Lung (tissue), 12 donors: ENCODE results near the gene KPTN. TPM values are rescaled to one million over a fixed set of nuclear protein-coding genes. Genes with fewer than 3 reads are reported as not detected.
A peak's percentile ranks its signal among the peaks of the same experiment; 100 is the strongest.

ENCODE experiments used
- ATAC-seq: fragments of 200-7000 bp; cut with Tn5 transposase; one replicate; pipeline ENCODE4 v1.9.1; 2020; ENCODE audit warnings: moderate number of reproducible peaks; ENCODE audit not compliant: insufficient read depth, low FRiP score
- DNase-seq, 3 donors: peaks; one replicate each; pipeline ENCODE4 v3.0.0-alpha.2; 2013 to 2017
- H3K27ac ChIP-seq, 2 donors: one replicate each; pipeline ENCODE4 v1.5.1; 2013; ENCODE audit warnings: mild to moderate bottlenecking in 2 of 2, moderate library complexity in 2 of 2, control low read depth in 1 of 2, inconsistent platforms in 1 of 2, low read depth in 1 of 2, low read length in 1 of 2
- H3K27me3 ChIP-seq, 3 donors: one replicate each; pipeline ENCODE4 v1.5.1; 2013; ENCODE audit warnings: low read length in 2 of 3; ENCODE audit not compliant: control insufficient read depth in 3 of 3, insufficient read depth in 3 of 3
- H3K36me3 ChIP-seq, 4 donors: one replicate each; pipeline ENCODE4 v1.5.1; 2013; ENCODE audit warnings: low read length in 4 of 4, mild to moderate bottlenecking in 1 of 4, moderate library complexity in 1 of 4; ENCODE audit not compliant: control insufficient read depth in 4 of 4, insufficient read depth in 4 of 4
- H3K4me1 ChIP-seq, 5 donors: one replicate each; pipeline ENCODE4 v1.5.1; 2013; ENCODE audit warnings: low read length in 5 of 5, mild to moderate bottlenecking in 2 of 5, moderate library complexity in 1 of 5; ENCODE audit not compliant: control insufficient read depth in 5 of 5, insufficient read depth in 5 of 5
- H3K4me3 ChIP-seq: one replicate; pipeline ENCODE4 v1.5.1; 2013; ENCODE audit warnings: mild to moderate bottlenecking, control low read depth, moderate library complexity
- H3K9ac ChIP-seq, 2 donors: one replicate each; pipeline ENCODE4 v1.5.1; 2013; ENCODE audit warnings: low read length in 2 of 2, control low read depth in 1 of 2; ENCODE audit not compliant: insufficient read depth in 1 of 2
- H3K9me3 ChIP-seq, 4 donors: one replicate each; pipeline ENCODE4 v1.5.1; 2013; ENCODE audit warnings: low read length in 3 of 4, mild to moderate bottlenecking in 1 of 4, moderate library complexity in 1 of 4; ENCODE audit not compliant: control insufficient read depth in 4 of 4, insufficient read depth in 3 of 4
- CTCF ChIP-seq: IDR thresholded peaks from 2 replicates; pipeline ENCODE4 v1.5.1; 2012; ENCODE audit warnings: mild to moderate bottlenecking; ENCODE audit errors: control extremely low read depth, extremely low read depth
- WGBS, 2 donors: extraction: QIAGEN DNeasy Blood & Tissue Kit; methylation state at CpG; one replicate each; pipeline ENCODE4 v1.1.7; 2013; 5-methylcytosine and 5-hydroxymethylcytosine counted together
- polyA plus RNA-seq, 2 donors: library from polyadenylated mRNA; stranded (reverse); fragments of 200-250 nt; gene quantifications; one replicate each; pipeline ENCODE4 v1.2.1, GENCODE V29; 2013
- total RNA-seq, 2 donors: library from RNA; depleted of rRNA in 1 of 2; stranded (reverse); fragments of >200 nt in 1 of 2; gene quantifications; one replicate each; pipeline ENCODE4 v1.2.1, GENCODE V29; 2014 to 2021
- donor health status: control.
- donor health status: control.
- donor health status: Bipolar disorder and iron deficiency.
- donor health status: healthy.
- donor health status: DM: yes; HTN: yes; CAD: no.

KPTN gene
- total and polyA plus RNA-seq, 4 donors, result 4.6 to 15.7 (median 12.9) TPM

GRCh38 chr19:47445527-47445926 lies 38.5 kb downstream of the KPTN start:
- 40 to 52% methylated on average over 4 of the region's 4 CpGs for WGBS, 2 donors
- no peak for TF ChIP-seq CTCF
- DNase-seq (no peak), ATAC-seq (no peak)
- no peaks in the 10 kb centered on the region for H3K36me3 ChIP-seq
- H3K4me1 ChIP-seq, result peaks cover 0 to 26% (median 3%) of the 10 kb centered on the region in 5 donors
- H3K4me3 ChIP-seq, result no peak overlapping the region
- H3K9ac ChIP-seq, result no peak overlapping the region
- peaks cover 10 to 61% (median 29%) of the 10 kb centered on the region in 3 donors for H3K27me3 ChIP-seq
- peaks cover 0 to 27% (median 0%) of the 10 kb centered on the region in 4 donors for H3K9me3 ChIP-seq
- no peak overlapping the region for H3K27ac ChIP-seq

GRCh38 chr19:47444388-47444821 lies 39.6 kb downstream of the KPTN start:
- no peak for TF ChIP-seq CTCF
- peaks cover 10 to 57% (median 29%) of the 10 kb centered on the region in 3 donors for H3K27me3 ChIP-seq
- H3K9me3 ChIP-seq, result peaks cover 0 to 25% (median 0%) of the 10 kb centered on the region in 4 donors
- DNase-seq (peak in 1 of 3 donors; percentile 18), ATAC-seq (no peak)
- H3K36me3 ChIP-seq, result no peaks in the 10 kb centered on the region
- no peak overlapping the region for H3K4me3 ChIP-seq
- no peak overlapping the region for H3K27ac ChIP-seq
- peaks cover 0 to 24% (median 3%) of the 10 kb centered on the region in 5 donors for H3K4me1 ChIP-seq
- 19% methylated on average over 22 of the region's 22 CpGs for WGBS, 2 donors
- H3K9ac ChIP-seq, result no peak overlapping the region

- Histone ChIP-seq H3K9ac (no peak overlapping the region), H3K27me3 (peaks cover 10 to 47% (median 23%) of the 10 kb centered on the region in 3 donors), H3K4me1 (peaks cover 0 to 24% (median 3%) of the 10 kb centered on the region in 5 donors), H3K4me3 (no peak overlapping the region), H3K9me3 (peaks cover 0 to 25% (median 0%) of the 10 kb centered on the region in 4 donors), H3K36me3 (no peaks in the 10 kb centered on the region), H3K27ac (no peak overlapping the region)
- DNase-seq, result no peak
- ATAC-seq, result no peak
- TF ChIP-seq CTCF, result no peak
- WGBS, 2 donors, result 66 to 75% methylated on average over 12 of the region's 12 CpGs
Observed at GRCh38 chr19:47443331-47443730, 40.7 kb downstream of the KPTN start.

- no peak overlapping the region for H3K4me3 ChIP-seq
- DNase-seq (no peak), ATAC-seq (no peak)
- no peaks in the 10 kb centered on the region for H3K36me3 ChIP-seq
- 31 to 34% methylated on average over 5 of the region's 5 CpGs for WGBS, 2 donors
- TF ChIP-seq CTCF, result no peak
- no peak overlapping the region for H3K27ac ChIP-seq
- H3K9me3 ChIP-seq, result peaks cover 0 to 4% (median 0%) of the 10 kb centered on the region in 4 donors
- H3K4me1 ChIP-seq, result peaks cover 0 to 1% (median 0%) of the 10 kb centered on the region in 5 donors
- H3K9ac ChIP-seq, result no peak overlapping the region
- peaks cover 3 to 11% (median 7%) of the 10 kb centered on the region in 3 donors for H3K27me3 ChIP-seq
Observed at GRCh38 chr19:47438793-47439220, 45.2 kb downstream of the KPTN start.
